Measurements from ENCODE around the gene ELMO1.

DNA sequence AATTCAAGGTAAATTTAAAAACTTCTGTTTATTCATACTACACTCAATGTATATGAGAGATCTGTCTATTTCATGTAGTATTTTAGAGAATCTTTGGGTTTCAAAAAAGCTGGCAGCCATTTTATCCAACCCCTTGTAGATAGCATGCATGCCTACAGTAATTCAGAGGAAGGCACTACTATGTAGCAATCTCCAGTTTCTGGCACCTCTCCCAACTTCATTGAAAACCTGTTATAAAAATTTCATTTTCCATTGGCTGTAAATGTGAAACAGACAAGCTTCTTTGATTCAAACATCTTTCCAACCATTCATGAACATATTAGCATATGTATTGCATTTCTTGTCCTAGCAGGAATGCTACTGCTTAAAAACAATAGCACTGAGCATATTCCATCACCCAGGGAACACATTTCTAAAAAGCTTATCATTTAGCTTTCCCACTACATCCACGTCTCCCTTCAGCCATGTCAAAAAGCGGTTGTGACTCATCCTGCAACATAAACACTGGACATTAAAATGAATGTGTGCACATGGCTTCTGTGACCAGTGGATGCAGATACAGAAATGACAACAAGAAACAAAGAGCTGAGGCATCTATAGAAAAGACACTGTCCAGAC, 393.9 kb downstream of the ELMO1 start:
- TF ChIP-seq, protein P1, sequence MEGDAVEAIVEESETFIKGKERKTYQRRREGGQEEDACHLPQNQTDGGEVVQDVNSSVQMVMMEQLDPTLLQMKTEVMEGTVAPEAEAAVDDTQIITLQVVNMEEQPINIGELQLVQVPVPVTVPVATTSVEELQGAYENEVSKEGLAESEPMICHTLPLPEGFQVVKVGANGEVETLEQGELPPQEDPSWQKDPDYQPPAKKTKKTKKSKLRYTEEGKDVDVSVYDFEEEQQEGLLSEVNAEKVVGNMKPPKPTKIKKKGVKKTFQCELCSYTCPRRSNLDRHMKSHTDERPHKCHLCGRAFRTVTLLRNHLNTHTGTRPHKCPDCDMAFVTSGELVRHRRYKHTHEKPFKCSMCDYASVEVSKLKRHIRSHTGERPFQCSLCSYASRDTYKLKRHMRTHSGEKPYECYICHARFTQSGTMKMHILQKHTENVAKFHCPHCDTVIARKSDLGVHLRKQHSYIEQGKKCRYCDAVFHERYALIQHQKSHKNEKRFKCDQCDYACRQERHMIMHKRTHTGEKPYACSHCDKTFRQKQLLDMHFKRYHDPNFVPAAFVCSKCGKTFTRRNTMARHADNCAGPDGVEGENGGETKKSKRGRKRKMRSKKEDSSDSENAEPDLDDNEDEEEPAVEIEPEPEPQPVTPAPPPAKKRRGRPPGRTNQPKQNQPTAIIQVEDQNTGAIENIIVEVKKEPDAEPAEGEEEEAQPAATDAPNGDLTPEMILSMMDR (IDR thresholded peaks at IDR 0.05) = no peak
- TF ChIP-seq POLR2A (IDR thresholded peaks at IDR 0.05) = no peak

All from ovary (tissue), 3 donors.